Central memory CD4-positive, alpha-beta T cell (primary cell): Measurements from ENCODE around the gene LRRC37B.
A peak's percentile ranks its signal among the peaks of the same experiment; 100 is the strongest.
"Not testable (repeated sequence)": the region's sequence is repeated elsewhere in the genome, so short reads cannot be mapped to it uniquely, and the experiment has no call there.

Experiments used
- DNase-seq: peaks from one replicate; pipeline ENCODE4 v3.0.0; 2022
- total RNA-seq, 3 experiments: gene quantifications; one replicate each; lab custom pipeline; 2026; lab: John Stamatoyannopoulos, UW

LRRC37B gene
- total RNA-seq, result 8.8 to 57.3 (median 41.3) reads per million in 3 experiments

DNA sequence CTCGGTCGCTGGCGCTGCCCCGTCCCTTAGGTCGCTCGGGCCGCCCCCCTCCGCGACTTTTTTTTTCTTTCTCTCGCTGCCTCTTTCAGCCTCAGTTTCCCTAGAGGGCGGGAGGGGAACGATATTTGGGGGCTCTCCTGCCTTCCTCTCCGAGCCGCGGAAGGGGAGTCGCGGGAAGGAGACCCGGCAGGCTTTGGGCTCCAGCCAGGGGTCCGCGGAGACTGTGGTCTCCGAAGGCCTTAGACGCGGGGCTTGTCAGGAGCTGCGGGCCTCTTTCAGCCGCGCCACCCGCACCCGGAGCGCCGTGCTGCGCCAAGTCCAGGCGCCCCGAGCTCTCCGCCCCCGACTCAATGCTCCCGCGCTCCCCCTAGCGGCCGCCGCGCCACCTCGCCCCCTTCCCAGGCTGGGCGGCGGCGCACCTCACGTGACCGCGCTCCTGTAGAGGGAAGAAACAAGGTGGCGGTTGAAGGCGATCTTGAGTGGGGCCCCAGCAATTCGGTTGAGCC lies at the start of gene LRRC37B:
Gene LRRC37B (plus strand): TSS at position 427 of the 506 bp plus-strand sequence. CDS start 14,010 bp downstream, outside the sequence.
- DNase-seq, result peak; percentile 86

DNA sequence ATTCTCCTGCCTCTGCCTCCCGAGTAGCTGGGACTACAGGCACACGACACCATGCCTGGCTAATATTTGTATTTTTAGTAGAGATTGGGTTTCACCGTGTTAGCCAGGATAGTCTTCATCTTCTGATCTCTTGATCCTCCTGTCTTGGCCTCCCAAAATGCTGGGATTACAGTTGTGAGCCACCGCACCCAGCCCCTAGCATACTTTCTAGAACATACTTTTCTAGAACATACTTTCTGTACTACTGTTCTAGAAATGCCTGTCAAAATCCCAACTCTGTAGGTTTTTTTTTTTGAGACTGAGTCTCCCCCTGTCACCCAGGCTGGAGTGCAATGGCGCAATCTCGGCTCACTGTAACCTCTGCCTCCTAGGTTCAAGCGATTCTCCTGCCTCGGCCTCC lies 43.1 kb upstream of the LRRC37B start:
- DNase-seq, result not testable (repeated sequence)

DNA sequence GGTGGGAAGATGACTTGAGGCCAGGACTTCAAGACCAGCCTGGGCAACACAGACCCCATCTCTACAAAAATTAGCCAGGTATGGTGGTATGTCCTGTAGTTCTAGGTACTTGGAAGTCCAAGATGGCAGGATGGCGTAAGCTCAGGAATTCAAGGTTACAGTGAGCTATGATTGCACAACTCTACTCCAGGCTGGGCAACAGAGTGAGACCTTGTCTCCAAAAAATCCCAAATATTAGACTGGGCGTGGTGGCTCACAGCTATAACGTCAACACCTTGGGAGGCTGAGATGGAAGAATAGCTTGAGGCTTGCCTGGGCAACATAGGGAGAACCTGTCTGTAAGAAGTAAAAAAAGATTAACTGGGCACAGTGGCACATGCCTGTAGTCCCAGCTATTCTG lies 39.5 kb upstream of the LRRC37B start:
- no peak for DNase-seq

GRCh38 chr17:31970416-31970815 lies 36.8 kb upstream of the LRRC37B start:
- DNase-seq, result not testable (repeated sequence)

GRCh38 chr17:31974269-31975071 lies 32.7 kb upstream of the LRRC37B start:
- DNase-seq, result not testable (repeated sequence)

DNA sequence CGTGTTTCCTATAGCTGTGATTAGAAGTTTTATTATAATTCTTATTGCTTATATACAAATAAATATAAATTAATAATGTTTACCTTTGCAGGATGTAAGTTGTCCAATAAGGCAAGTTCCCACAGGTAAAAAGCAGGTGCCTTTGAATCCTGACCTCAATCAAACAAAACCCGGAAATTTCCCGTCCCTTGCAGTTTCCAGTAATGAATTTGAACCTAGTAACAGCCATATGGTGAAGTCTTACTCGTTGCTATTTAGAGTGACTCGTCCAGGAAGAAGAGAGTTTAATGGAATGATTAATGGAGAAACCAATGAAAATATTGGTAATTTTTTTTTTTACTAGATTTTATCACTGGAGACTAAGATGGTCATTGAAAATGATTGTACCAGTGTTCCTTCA lies 31.8 kb upstream of the LRRC37B start:
- not testable (repeated sequence) for DNase-seq

- DNase-seq, result not testable (repeated sequence)
Observed at GRCh38 chr17:31991821-31992220, 15.4 kb upstream of the LRRC37B start.

GRCh38 chr17:31997005-31997404 lies 10.2 kb upstream of the LRRC37B start:
- DNase-seq, result no peak

GRCh38 chr17:32007463-32008298 lies 498 bp downstream of the LRRC37B start:
- DNase-seq, result peak; percentile 26

- DNase-seq, result no peak
Observed at GRCh38 chr17:32009262-32009542, 2.0 kb downstream of the LRRC37B start.

- DNase-seq, result no peak
Observed at GRCh38 chr17:32010114-32010513, 2.9 kb downstream of the LRRC37B start.

GRCh38 chr17:32015245-32016013 lies 8.2 kb downstream of the LRRC37B start:
- no peak for DNase-seq

DNA sequence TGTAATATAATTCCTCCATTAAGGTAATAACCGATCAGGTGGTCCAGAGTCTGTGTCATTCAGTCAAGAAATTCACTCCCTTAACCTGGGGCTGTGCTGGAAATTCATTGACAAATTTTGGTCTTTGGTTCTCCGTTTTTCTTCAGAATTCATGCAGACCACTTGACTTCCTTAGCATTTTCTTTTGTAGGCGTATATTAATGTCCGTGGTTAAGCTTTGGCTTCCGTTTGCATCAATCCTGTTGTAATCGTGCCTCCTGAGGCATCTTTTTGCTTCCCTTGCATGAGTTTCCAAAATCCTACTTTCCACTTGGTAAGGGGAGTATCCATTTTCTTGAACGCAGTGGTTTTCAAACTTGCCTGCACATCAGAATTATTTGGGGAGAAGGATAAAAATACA lies 9.0 kb downstream of the LRRC37B start:
- no peak for DNase-seq

DNA sequence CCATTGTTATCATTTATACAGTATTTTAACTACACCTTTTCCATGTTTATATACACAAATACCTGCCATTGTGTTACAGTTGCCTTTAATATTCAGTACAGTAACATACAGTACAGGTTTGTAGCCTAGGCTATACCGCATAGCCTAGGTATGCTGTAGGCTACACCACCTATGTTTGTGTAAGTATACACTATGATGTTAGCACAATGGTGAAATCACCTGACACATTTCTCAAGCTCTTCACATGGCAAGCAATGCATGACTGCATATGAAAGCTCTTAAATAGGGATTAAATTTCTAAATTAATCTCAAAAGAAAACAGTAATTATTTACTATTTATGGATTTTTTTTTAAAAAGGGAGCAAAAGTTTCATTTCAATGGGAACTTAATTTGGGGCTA lies 12.0 kb downstream of the LRRC37B start:
- DNase-seq, result no peak

- DNase-seq, result no peak
Observed at GRCh38 chr17:32020943-32021614, 13.9 kb downstream of the LRRC37B start.

DNA sequence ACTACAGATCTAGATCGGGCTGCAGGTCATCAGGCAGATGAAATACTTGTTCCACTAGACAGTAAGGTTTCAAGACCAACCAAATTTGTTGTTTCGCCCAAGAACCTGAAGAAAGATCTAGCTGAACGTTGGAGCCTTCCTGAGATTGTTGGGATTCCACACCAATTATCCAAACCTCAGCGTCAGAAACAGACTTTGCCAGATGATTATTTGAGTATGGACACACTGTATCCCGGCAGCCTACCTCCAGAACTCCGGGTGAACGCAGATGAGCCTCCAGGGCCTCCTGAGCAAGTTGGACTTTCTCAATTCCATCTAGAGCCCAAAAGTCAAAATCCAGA lies 14.4 kb downstream of the LRRC37B start:
- DNase-seq, result no peak

GRCh38 chr17:32022554-32022953 lies 15.4 kb downstream of the LRRC37B start:
- not testable (repeated sequence) for DNase-seq

GRCh38 chr17:32027271-32027670 lies 20.1 kb downstream of the LRRC37B start:
- DNase-seq, result not testable (repeated sequence)

GRCh38 chr17:32033223-32033622 lies 26.0 kb downstream of the LRRC37B start:
- DNase-seq, result no peak

DNA sequence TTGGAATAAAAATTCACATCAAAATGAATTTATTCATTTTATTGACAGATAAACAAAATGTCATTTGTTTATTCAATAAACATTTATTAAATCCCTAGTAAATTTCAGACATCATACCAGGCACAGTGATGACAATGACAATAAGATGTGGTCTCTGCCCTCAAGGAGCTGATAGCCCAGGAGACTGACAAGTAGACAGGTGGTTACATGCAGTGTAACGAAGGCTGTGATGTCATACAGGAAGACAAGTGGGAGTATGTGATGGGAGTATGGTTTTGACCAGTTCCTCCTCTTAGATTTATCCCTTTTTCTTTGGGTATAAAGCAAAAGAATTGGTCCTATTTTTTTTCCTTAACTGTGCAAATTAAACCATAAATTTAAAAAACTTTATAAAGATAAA lies 26.6 kb downstream of the LRRC37B start:
- not testable (repeated sequence) for DNase-seq

DNA sequence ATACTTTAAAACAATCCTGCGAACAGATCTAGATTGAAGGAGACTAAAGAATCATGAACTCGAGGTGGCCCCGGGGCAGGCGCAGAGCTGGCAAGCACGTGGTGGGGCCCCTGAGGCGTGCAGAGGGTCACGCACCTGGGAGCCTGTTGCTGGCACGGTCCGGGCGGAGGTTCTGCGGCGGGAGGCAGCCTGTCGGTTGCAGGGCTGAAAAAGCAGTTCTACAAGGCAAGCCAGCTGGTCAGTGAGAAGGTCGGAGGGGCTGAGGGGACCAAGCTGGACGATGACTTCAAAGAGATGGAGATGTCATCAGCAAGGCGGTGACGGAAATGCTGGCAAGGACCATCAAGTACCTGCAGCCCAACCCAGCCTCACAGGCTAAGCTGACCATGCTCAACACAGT lies 33.1 kb downstream of the LRRC37B start:
- not testable (repeated sequence) for DNase-seq

GRCh38 chr17:32041306-32041875 lies 34.2 kb downstream of the LRRC37B start:
- not testable (repeated sequence) for DNase-seq
